HEK293 (cell line): ENCODE results near the gene IGF2R.

Experiments
- CTCF ChIA-PET: fragments of 350-600 bp; formaldehyde crosslinking; extraction: SDS; loops from one replicate; lab custom pipeline; 2021; ENCODE audit warnings: antibody characterized with exemption; lab: Yijun Ruan, JAX
- POLR2A ChIA-PET: fragments of 300-600 bp; formaldehyde crosslinking; extraction: SDS; loops from one replicate; lab custom pipeline; 2020; ENCODE audit warnings: antibody characterized with exemption, inconsistent platforms; lab: Yijun Ruan, JAX
- H3K27ac ChIP-seq: fragments of 200-500 bp; sonication (Bioruptor generic); 2 replicates; pipeline ENCODE4 v1.5.1; 2014; ENCODE audit warnings: low read depth, low read length, control low read depth, inconsistent platforms; ENCODE audit errors: extremely low read depth
- H3K36me3 ChIP-seq, 2 experiments: fragments of 200-500 bp in 1 of 2; sonication (Bioruptor generic) in 1 of 2; 1 replicate in 1 of 2; 2 replicates in 1 of 2; pipeline ENCODE4 v1.5.1; 2014 to 2017; ENCODE audit warnings: inconsistent platforms in 2 of 2, low read length in 2 of 2; ENCODE audit not compliant: control insufficient read depth in 2 of 2, insufficient read depth in 1 of 2
- H3K4me1 ChIP-seq: fragments of 200-500 bp; sonication (Bioruptor generic); 2 replicates; pipeline ENCODE4 v1.5.1; 2014; ENCODE audit warnings: mild to moderate bottlenecking, low read length, inconsistent platforms; ENCODE audit not compliant: control insufficient read depth, insufficient read depth
- H3K4me3 ChIP-seq: 2 replicates; pipeline ENCODE4 v1.5.1; 2011; ENCODE audit warnings: low read depth, mild to moderate bottlenecking, control low read depth, low read length, moderate library complexity
- H3K9me3 ChIP-seq: fragments of 200-500 bp; sonication (Bioruptor generic); 2 replicates; pipeline ENCODE4 v1.5.1; 2014; ENCODE audit warnings: low read depth, low read length, inconsistent platforms; ENCODE audit not compliant: control insufficient read depth, insufficient read depth
- GLIS1 ChIP-seq: fragments of 450-650 bp; formaldehyde crosslinking; IDR thresholded peaks from 2 replicates; pipeline ENCODE4 v1.5.1; 2016; ENCODE audit warnings: missing biosample characterization, missing genetic modification characterization
- GLIS2 ChIP-seq: fragments of 450-650 bp; formaldehyde crosslinking; IDR thresholded peaks from 2 replicates; pipeline ENCODE4 v1.5.1; 2016; ENCODE audit warnings: missing biosample characterization, missing genetic modification characterization
- IKZF3 ChIP-seq: fragments of 450-650 bp; IDR thresholded peaks from 2 replicates; pipeline ENCODE4 v1.5.0; 2018; ENCODE audit warnings: missing biosample characterization, mild to moderate bottlenecking, missing genetic modification characterization, moderate library complexity
- KLF10 ChIP-seq: fragments of 450-650 bp; IDR thresholded peaks from 2 replicates; pipeline ENCODE4 v1.5.1; 2018; ENCODE audit warnings: missing biosample characterization, mild to moderate bottlenecking, missing genetic modification characterization
- KLF8 ChIP-seq: fragments of 450-650 bp; formaldehyde crosslinking; IDR thresholded peaks from 2 replicates; pipeline ENCODE4 v1.5.1; 2016; ENCODE audit warnings: missing biosample characterization, missing genetic modification characterization
- MYNN ChIP-seq: fragments of 450-650 bp; formaldehyde crosslinking; IDR thresholded peaks from 2 replicates; pipeline ENCODE4 v1.5.1; 2016; ENCODE audit warnings: missing biosample characterization, missing genetic modification characterization, borderline replicate concordance
- PRDM10 ChIP-seq: fragments of 450-650 bp; formaldehyde crosslinking; IDR thresholded peaks from 2 replicates; pipeline ENCODE4 v1.5.1; 2016; ENCODE audit warnings: missing biosample characterization, missing genetic modification characterization
- SALL2 ChIP-seq: fragments of 450-650 bp; formaldehyde crosslinking; IDR thresholded peaks from 2 replicates; pipeline ENCODE4 v1.5.0; 2017; ENCODE audit warnings: missing biosample characterization, mild to moderate bottlenecking, missing genetic modification characterization, borderline replicate concordance
- ZIC2 ChIP-seq: fragments of 450-650 bp; formaldehyde crosslinking; IDR thresholded peaks from 2 replicates; pipeline ENCODE4 v1.5.1; 2016; ENCODE audit warnings: missing biosample characterization, missing genetic modification characterization
- ZNF121 ChIP-seq: fragments of 450-650 bp; formaldehyde crosslinking; IDR thresholded peaks from 2 replicates; pipeline ENCODE4 v1.5.1; 2016; ENCODE audit warnings: missing biosample characterization, missing genetic modification characterization
- ZNF24 ChIP-seq: fragments of 450-650 bp; formaldehyde crosslinking; IDR thresholded peaks from 2 replicates; pipeline ENCODE4 v1.5.1; 2016; ENCODE audit warnings: missing biosample characterization, missing genetic modification characterization
- ZNF280D ChIP-seq: fragments of 450-650 bp; formaldehyde crosslinking; IDR thresholded peaks from 2 replicates; pipeline ENCODE4 v1.5.1; 2016; ENCODE audit warnings: missing biosample characterization, missing genetic modification characterization
- ZNF341 ChIP-seq: fragments of 450-650 bp; formaldehyde crosslinking; IDR thresholded peaks from 2 replicates; pipeline ENCODE4; 2016; ENCODE audit warnings: low read depth, missing biosample characterization, missing genetic modification characterization
- ZNF391 ChIP-seq: fragments of 450-650 bp; formaldehyde crosslinking; IDR thresholded peaks from 2 replicates; pipeline ENCODE4 v1.5.1; 2016; ENCODE audit warnings: low read depth, missing biosample characterization, missing genetic modification characterization, borderline replicate concordance
- ZNF518A ChIP-seq: fragments of 450-650 bp; formaldehyde crosslinking; conservative IDR thresholded peaks from 2 replicates; pipeline ENCODE4 v1.5.1; 2016; ENCODE audit warnings: low read depth, missing biosample characterization, missing genetic modification characterization
- ZNF561 ChIP-seq: fragments of 450-650 bp; IDR thresholded peaks from 2 replicates; pipeline ENCODE4 v1.5.1; 2018; ENCODE audit warnings: missing biosample characterization, missing genetic modification characterization, borderline replicate concordance
- ZNF692 ChIP-seq: fragments of 450-650 bp; formaldehyde crosslinking; IDR thresholded peaks from 2 replicates; pipeline ENCODE4 v1.5.1; 2016; ENCODE audit warnings: missing biosample characterization, missing genetic modification characterization
- ZNF76 ChIP-seq: fragments of 450-650 bp; formaldehyde crosslinking; IDR thresholded peaks from 2 replicates; pipeline ENCODE4; 2016; ENCODE audit warnings: low read depth, missing biosample characterization, missing genetic modification characterization, borderline replicate concordance
- ZSCAN4 ChIP-seq: fragments of 450-650 bp; formaldehyde crosslinking; IDR thresholded peaks from 2 replicates; pipeline ENCODE4 v1.5.1; 2017; ENCODE audit warnings: missing biosample characterization, missing genetic modification characterization
- ZXDB ChIP-seq: fragments of 450-650 bp; formaldehyde crosslinking; IDR thresholded peaks from 2 replicates; pipeline ENCODE4 v1.5.1; 2016; ENCODE audit warnings: missing biosample characterization, missing genetic modification characterization

IGF2R gene

GRCh38 chr6:159968295-159969203 is at the start of gene IGF2R:
Gene IGF2R (plus strand): TSS chr6:159969082. CDS start chr6:159969247, 165 bp downstream.
- ChIA-PET CTCF (interaction anchor here (0.8 to 1.4 kb wide), 4 partner anchors 12 to 105 kb away, joined by 3 to 5 read pairs (median 4); no protein-coding TSS in a partner anchor), POLR2A (interaction anchor here (0.6 to 1.5 kb wide), 2 partner anchors 179 to 1632 kb away, joined by 6 to 8 read pairs; partner anchors contain the start of genes MRPL18 and TCP1)
- no peaks in the 10 kb centered on the region for H3K9me3 ChIP-seq
- H3K36me3 ChIP-seq = no peaks in the 10 kb centered on the region
- peak within 1 kb of the TSS; percentile 51; the same call in 1 of the 2 replicates for H3K27ac ChIP-seq
- no peaks in the 10 kb centered on the region; the same call in 1 of the 2 replicates for H3K4me1 ChIP-seq
- peak within 1 kb of the TSS; percentile 82 for H3K4me3 ChIP-seq
- peak; percentile 62; the same call in 1 of the 2 replicates for TF ChIP-seq KLF8 (tag by site-specific recombination)
- TF ChIP-seq ZXDB (tag by site-specific recombination) = peak; percentile 35; the same call in 1 of the 2 replicates
- peak; percentile 47; the same call in 1 of the 2 replicates for TF ChIP-seq ZNF76
- peak; percentile 51; the same call in 1 of the 2 replicates for TF ChIP-seq ZNF391 (tag by site-specific recombination)
- peak; percentile 27; the same call in 1 of the 2 replicates for TF ChIP-seq ZSCAN4 (tag by site-specific recombination)
- TF ChIP-seq ZNF518A (tag by site-specific recombination) = peak; percentile 42; the same call in 1 of the 2 replicates
- peak; percentile 84 for TF ChIP-seq GLIS1 (tag by site-specific recombination)
- TF ChIP-seq ZNF121 (tag by site-specific recombination) = peak; percentile 80; the same call in 1 of the 2 replicates
- TF ChIP-seq GLIS2 (tag by site-specific recombination) = peak; percentile 89
- TF ChIP-seq ZNF692 = peak; percentile 49; the same call in 1 of the 2 replicates
- peak; percentile 81 for TF ChIP-seq ZIC2 (tag by site-specific recombination)
- TF ChIP-seq KLF10 (tag by site-specific recombination) = peak; percentile 64
- no peak for TF ChIP-seq MYNN (tag by site-specific recombination)
- no peak for TF ChIP-seq PRDM10 (tag by site-specific recombination)
- TF ChIP-seq SALL2 = no peak
- TF ChIP-seq ZNF24 (tag by site-specific recombination) = 0 out of 2 replicates have a peak, but pooled peaks have one; percentile 21
- TF ChIP-seq IKZF3 (tag by site-specific recombination) = no peak
- peak; percentile 51 for TF ChIP-seq ZNF341
- TF ChIP-seq ZNF280D (tag by site-specific recombination) = no peak
- peak; percentile 78; the same call in 1 of the 2 replicates for TF ChIP-seq ZNF561 (tag by site-specific recombination)
